ENCODE measurements around the gene CTNNBIP1.

- TF ChIP-seq GABPA (IDR thresholded peaks at IDR 0.05; ENCODE audit: low read depth) = no peak
- no peak for TF ChIP-seq CTCF (IDR thresholded peaks at IDR 0.05)
- TF ChIP-seq MXI1 (IDR thresholded peaks at IDR 0.05; ENCODE audit: low read depth, low read length) = no peak
- TF ChIP-seq ZBTB33 (IDR thresholded peaks at IDR 0.05; ENCODE audit: borderline replicate concordance, low read depth) = no peak
- no peak for TF ChIP-seq REST (IDR thresholded peaks at IDR 0.05; ENCODE audit: low read depth, low read length)
Observed at GRCh38 chr1:9835758-9836631, 74.1 kb downstream of the CTNNBIP1 start.

Measured in SK-N-SH (cell line).